Liver (tissue), 9 donors: ENCODE data around the gene HYAL4. TPM values are rescaled to one million over a fixed set of nuclear protein-coding genes. Genes with fewer than 3 reads are reported as not detected.

ENCODE experiments used
- DNase-seq: peaks from one replicate; pipeline ENCODE4 v3.0.0-alpha.2; 2017; ENCODE audit warnings: low spot score
- H3K27ac ChIP-seq, 2 donors: one replicate each; pipeline ENCODE4 v1.7.0; 2013; ENCODE audit warnings: inconsistent platforms in 2 of 2, low read length in 2 of 2, control low read depth in 1 of 2, low read depth in 1 of 2, mild to moderate bottlenecking in 1 of 2
- H3K27me3 ChIP-seq, 4 donors: one replicate each; pipeline versions ENCODE4 v1.6.1 to v1.7.0; 2013; ENCODE audit warnings: low read length in 3 of 4, inconsistent platforms in 1 of 4, mild to moderate bottlenecking in 1 of 4, moderate library complexity in 1 of 4; ENCODE audit not compliant: control insufficient read depth in 4 of 4, insufficient read depth in 4 of 4
- H3K36me3 ChIP-seq, 4 donors: one replicate each; pipeline versions ENCODE4 v1.6.1 to v1.7.0; 2013; ENCODE audit warnings: low read length in 3 of 4, mild to moderate bottlenecking in 3 of 4, low read depth in 1 of 4, moderate library complexity in 1 of 4; ENCODE audit not compliant: control insufficient read depth in 4 of 4, insufficient read depth in 3 of 4
- H3K4me1 ChIP-seq, 4 donors: one replicate each; pipeline versions ENCODE4 v1.6.1 to v1.7.0; 2013; ENCODE audit warnings: low read length in 3 of 4, mild to moderate bottlenecking in 3 of 4, moderate library complexity in 1 of 4; ENCODE audit not compliant: control insufficient read depth in 4 of 4, insufficient read depth in 4 of 4
- H3K4me3 ChIP-seq, 3 donors: one replicate each; pipeline versions ENCODE4 v1.6.1 to v1.7.0; 2013; ENCODE audit warnings: low read length in 3 of 3, control low read depth in 1 of 3, low read depth in 1 of 3, mild to moderate bottlenecking in 1 of 3
- H3K9ac ChIP-seq, 2 donors: one replicate each; pipeline ENCODE4 v1.7.0; 2013; ENCODE audit warnings: low read length in 2 of 2, mild to moderate bottlenecking in 2 of 2, moderate library complexity in 2 of 2, control low read depth in 1 of 2, low read depth in 1 of 2
- H3K9me3 ChIP-seq, 4 donors: one replicate each; pipeline versions ENCODE4 v1.6.1 to v1.7.0; 2013; ENCODE audit warnings: low read length in 3 of 4; ENCODE audit not compliant: control insufficient read depth in 4 of 4
- ATF3 ChIP-seq: IDR thresholded peaks from 2 replicates; pipeline ENCODE4 v1.6.1; 2016; ENCODE audit warnings: antibody characterized with exemption
- CTCF ChIP-seq: fragments of 150-350 bp; IDR thresholded peaks from 2 replicates; pipeline ENCODE4 v1.5.1; 2017; ENCODE audit warnings: improper control_type of control experiment, low read depth, low read length; ENCODE audit not compliant: missing input control
- EGR1 ChIP-seq, 2 donors: IDR thresholded peaks; 2 replicates each; pipeline ENCODE4 v1.6.1; 2016 to 2018; ENCODE audit warnings: antibody characterized with exemption in 2 of 2, low read depth in 2 of 2
- FOXA1 ChIP-seq: IDR thresholded peaks from 2 replicates; pipeline ENCODE4 v1.6.1; 2016; ENCODE audit warnings: antibody characterized with exemption
- FOXA2 ChIP-seq: IDR thresholded peaks from 2 replicates; pipeline ENCODE4 v1.6.1; 2016; ENCODE audit warnings: antibody characterized with exemption
- GABPA ChIP-seq, 2 donors: IDR thresholded peaks in 1 of 2; conservative IDR thresholded peaks in 1 of 2; 2 replicates each; pipeline ENCODE4 v1.6.1; 2016; ENCODE audit warnings: antibody characterized with exemption in 2 of 2, mild to moderate bottlenecking in 1 of 2, moderate library complexity in 1 of 2
- HNF4A ChIP-seq, 2 donors: conservative IDR thresholded peaks; 2 replicates each; pipeline ENCODE4 v1.6.1; 2016; ENCODE audit warnings: antibody characterized with exemption in 2 of 2, mild to moderate bottlenecking in 2 of 2
- HNF4G ChIP-seq: IDR thresholded peaks from 2 replicates; pipeline ENCODE4 v1.6.1; 2016; ENCODE audit warnings: antibody characterized with exemption
- JUND ChIP-seq, 2 donors: IDR thresholded peaks; 2 replicates each; pipeline ENCODE4 v1.6.1; 2016; ENCODE audit warnings: antibody characterized with exemption in 2 of 2
- MAX ChIP-seq: IDR thresholded peaks from 2 replicates; pipeline ENCODE4 v1.6.1; 2016; ENCODE audit warnings: antibody characterized with exemption
- NR2F2 ChIP-seq: IDR thresholded peaks from 2 replicates; pipeline ENCODE4 v1.6.1; 2016; ENCODE audit warnings: antibody characterized with exemption
- RAD21 ChIP-seq, 2 donors: IDR thresholded peaks; 2 replicates each; pipeline ENCODE4 v1.6.1; 2016; ENCODE audit warnings: antibody characterized with exemption in 2 of 2, mild to moderate bottlenecking in 2 of 2
- REST ChIP-seq: IDR thresholded peaks from 2 replicates; pipeline ENCODE4 v1.6.1; 2016; ENCODE audit warnings: antibody characterized with exemption, mild to moderate bottlenecking
- RXRA ChIP-seq, 2 donors: IDR thresholded peaks; 2 replicates each; pipeline ENCODE4 v1.6.1; 2017 to 2018; ENCODE audit warnings: antibody characterized with exemption in 2 of 2, mild to moderate bottlenecking in 1 of 2
- SP1 ChIP-seq: IDR thresholded peaks from 2 replicates; pipeline ENCODE4 v1.6.1; 2018; ENCODE audit warnings: antibody characterized with exemption, mild to moderate bottlenecking
- TAF1 ChIP-seq: conservative IDR thresholded peaks from 2 replicates; pipeline ENCODE4 v1.6.1; 2016; ENCODE audit warnings: antibody characterized with exemption, mild to moderate bottlenecking
- YY1 ChIP-seq: IDR thresholded peaks from 2 replicates; pipeline ENCODE4 v1.6.1; 2016; ENCODE audit warnings: antibody characterized with exemption, mild to moderate bottlenecking
- ZBTB33 ChIP-seq: IDR thresholded peaks from 2 replicates; pipeline ENCODE4 v1.6.1; 2016; ENCODE audit warnings: antibody characterized with exemption
- WGBS: extraction: QIAGEN DNeasy Blood & Tissue Kit; methylation state at CpG from one replicate; pipeline ENCODE4 v1.1.7; 2013; 5-methylcytosine and 5-hydroxymethylcytosine counted together
- polyA plus RNA-seq, 2 donors: library from polyadenylated mRNA; stranded (reverse) in 1 of 2; unstranded in 1 of 2; fragments of 200-250 nt in 1 of 2; fragments of >200 nt in 1 of 2; fragmentation: Nextera tagmentation in 1 of 2; extraction: Ambion mirVana in 1 of 2; gene quantifications; one replicate each; pipeline versions ENCODE4 v1.2.1 to v1.2.3, GENCODE V29; 2013 to 2015
- total RNA-seq, 2 donors: library from RNA; depleted of rRNA; stranded (reverse); fragments of >200 nt; gene quantifications; one replicate each; pipeline ENCODE4 v1.2.3, GENCODE V29; 2014
- donor health status: healthy.
- donor health status: healthy.
- donor health status: healthy.
- donor health status: healthy.
- donor health status: healthy.

Gene HYAL4
- total and polyA plus RNA-seq, 4 donors = not detected

- H3K27ac ChIP-seq = no peak overlapping the region
- no peaks in the 10 kb centered on the region for H3K36me3 ChIP-seq
- H3K9ac ChIP-seq = no peak overlapping the region
- H3K9me3 ChIP-seq = no peaks in the 10 kb centered on the region
- peaks cover 0 to 4% (median 0%) of the 10 kb centered on the region in 4 donors for H3K4me1 ChIP-seq
- 74% methylated on average over 1 of the region's 1 CpG for WGBS
- TF ChIP-seq MAX = no peak
- no peak for TF ChIP-seq RAD21 (IDR thresholded peaks at IDR 0.05)
- TF ChIP-seq ATF3 = no peak
- no peak for TF ChIP-seq YY1
- no peak for TF ChIP-seq SP1
- TF ChIP-seq CTCF = no peak
- TF ChIP-seq FOXA1 = no peak
- no peak for TF ChIP-seq FOXA2
- no peak for TF ChIP-seq REST
- TF ChIP-seq JUND (IDR thresholded peaks at IDR 0.05) = no peak
- TF ChIP-seq EGR1 (IDR thresholded peaks at IDR 0.05; ENCODE audit: low read depth in 2 of 2) = no peak
- TF ChIP-seq HNF4G = no peak
- TF ChIP-seq ZBTB33 = no peak
- no peak for TF ChIP-seq RXRA (IDR thresholded peaks at IDR 0.05)
- TF ChIP-seq TAF1 = no peak
- no peak for TF ChIP-seq NR2F2
- TF ChIP-seq GABPA (IDR thresholded peaks at IDR 0.05 in 1 of 2, conservative IDR thresholded peaks at IDR 0.05 in 1 of 2) = no peak
- no peak for TF ChIP-seq HNF4A (conservative IDR thresholded peaks at IDR 0.05)
- H3K27me3 ChIP-seq = no peaks in the 10 kb centered on the region
- no peak overlapping the region for H3K4me3 ChIP-seq
- no peak for DNase-seq
Observed at GRCh38 chr7:123864012-123864411, 19.0 kb downstream of the HYAL4 start.
